Suprapubic skin (tissue), 4 donors: ENCODE results near the gene GNB1. TPM values are rescaled to one million over a fixed set of nuclear protein-coding genes. Genes with fewer than 3 reads are reported as not detected.
A peak's percentile ranks its signal among the peaks of the same experiment; 100 is the strongest.

ENCODE experiments used
- DNase-seq, 2 donors: peaks; one replicate each; pipeline ENCODE4 v3.0.0-alpha.2; 2019; ENCODE audit warnings: low spot score in 2 of 2
- H3K27ac ChIP-seq: fragments of 200-600 bp; sonication (generic); one replicate; pipeline ENCODE4 v1.5.1; 2019
- H3K27me3 ChIP-seq: fragments of 200-600 bp; sonication (generic); one replicate; pipeline ENCODE4 v1.5.1; 2019
- H3K36me3 ChIP-seq: fragments of 200-600 bp; sonication (generic); one replicate; pipeline ENCODE4 v1.5.1; 2019
- H3K4me1 ChIP-seq: fragments of 200-600 bp; sonication (generic); one replicate; pipeline ENCODE4 v1.5.1; 2019
- H3K4me3 ChIP-seq: fragments of 200-600 bp; sonication (generic); one replicate; pipeline ENCODE4 v1.5.1; 2019; ENCODE audit warnings: mild to moderate bottlenecking
- H3K9me3 ChIP-seq: fragments of 200-600 bp; sonication (generic); one replicate; pipeline ENCODE4 v1.5.1; 2019
- EP300 ChIP-seq: sonication (generic); formaldehyde crosslinking; IDR thresholded peaks from one replicate; pipeline ENCODE4 v1.6.1; 2017; ENCODE audit warnings: antibody characterized with exemption
- POLR2A ChIP-seq, 2 donors: fragments of 450-650 bp; IDR thresholded peaks; one replicate each; pipeline ENCODE4 v1.6.1; 2017; ENCODE audit warnings: antibody characterized with exemption in 2 of 2, mild to moderate bottlenecking in 2 of 2, moderate library complexity in 2 of 2
- POLR2AphosphoS5 ChIP-seq, 3 donors: sonication (generic); formaldehyde crosslinking; IDR thresholded peaks; one replicate each; pipeline ENCODE4 v1.6.1; 2017; ENCODE audit warnings: antibody characterized with exemption in 3 of 3
- WGBS: methylation state at CpG from one replicate; pipeline ENCODE4 v1.1.5; 2018; 5-methylcytosine and 5-hydroxymethylcytosine counted together
- total RNA-seq, 4 donors: library from RNA; depleted of rRNA; stranded (reverse); fragments of >200 nt; gene quantifications; one replicate each; pipeline ENCODE4 v1.1.0, GENCODE V29; 2016
- TF ChIP-seq, protein P1 (sequence below), 2 donors: fragments of 200-600 bp in 1 of 2; fragments of 450-650 bp in 1 of 2; sonication (generic) in 1 of 2; IDR thresholded peaks; one replicate each; pipeline ENCODE4 v1.5.1; 2016 to 2019; ENCODE audit warnings: antibody characterized with exemption in 2 of 2, mild to moderate bottlenecking in 1 of 2, moderate library complexity in 1 of 2

Gene GNB1
- 100 to 1,000 TPM; 121 to 159 (median 153) TPM for total RNA-seq

DNA sequence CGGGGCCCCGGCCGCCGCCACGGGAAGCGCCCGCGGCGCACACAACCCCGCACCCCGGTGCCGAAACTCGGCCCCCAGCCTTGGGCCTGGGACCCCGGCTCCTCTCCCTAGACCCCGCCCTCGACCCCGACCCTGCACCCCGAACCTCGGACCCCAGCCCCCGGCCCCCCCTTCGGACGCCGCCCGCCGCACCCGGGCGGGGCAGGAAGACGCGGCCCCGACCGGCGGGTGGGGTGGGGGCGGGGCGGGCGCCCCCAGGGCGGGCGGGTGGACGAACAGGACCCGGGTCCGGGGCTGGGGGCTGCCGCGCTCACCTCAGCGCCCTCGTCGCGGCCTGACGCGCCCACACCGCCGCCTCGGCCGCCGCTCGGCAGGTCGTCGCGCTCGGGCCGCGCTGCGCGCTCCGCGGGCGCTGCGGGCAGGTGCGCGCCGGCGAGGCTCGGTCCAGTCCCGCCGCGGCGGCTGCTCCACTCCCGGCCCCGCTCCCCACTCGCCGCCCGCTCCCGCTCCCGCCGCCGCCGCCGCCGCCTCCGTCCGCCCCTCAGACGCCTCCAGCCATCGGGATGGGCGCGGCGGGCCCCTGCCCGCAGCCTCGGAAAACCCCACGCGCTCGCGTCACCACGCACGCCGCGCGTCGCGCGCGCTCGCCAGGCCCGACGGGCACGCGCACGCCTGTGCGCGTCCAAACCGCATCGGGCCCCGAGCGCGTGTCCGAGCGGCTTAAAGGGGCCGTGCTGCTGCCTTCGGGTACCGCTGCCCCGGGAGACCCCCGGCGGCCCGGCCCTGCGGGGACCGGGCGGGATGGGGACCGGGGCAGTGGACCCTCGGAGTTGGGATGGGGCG is at the start of gene GNB1:
Gene GNB1 (minus strand): TSS at position 582 of the 843 bp plus-strand sequence. CDS start 65,634 bp downstream, outside the sequence.
- Histone ChIP-seq H3K27ac (peak within 1 kb of the TSS; percentile 98), H3K9me3 (no peaks in the 10 kb centered on the region), H3K4me1 (peaks cover 80% of the 10 kb centered on the region), H3K4me3 (peak within 1 kb of the TSS; percentile 90), H3K27me3 (no peaks in the 10 kb centered on the region), H3K36me3 (no peaks in the 10 kb centered on the region)
- 0% methylated on average over 20 of the region's 137 CpGs for WGBS
- DNase-seq = peak in 1 of 2 donors; percentile 91
- peak in 1 of 2 donors; percentile 93 for TF ChIP-seq POLR2A (IDR thresholded peaks at IDR 0.05)
- no peak for TF ChIP-seq EP300

- Histone ChIP-seq H3K4me1 (peaks cover 21% of the 10 kb centered on the region), H3K4me3 (no peak overlapping the region), H3K27me3 (peaks cover 58% of the 10 kb centered on the region), H3K9me3 (no peaks in the 10 kb centered on the region), H3K36me3 (no peaks in the 10 kb centered on the region), H3K27ac (no peak overlapping the region)
- no peak for DNase-seq
- WGBS = 87% methylated on average over 5 of the region's 12 CpGs
- TF ChIP-seq POLR2A (IDR thresholded peaks at IDR 0.05) (no peak), POLR2AphosphoS5 (IDR thresholded peaks at IDR 0.05) (no peak)
- TF ChIP-seq, protein P1, sequence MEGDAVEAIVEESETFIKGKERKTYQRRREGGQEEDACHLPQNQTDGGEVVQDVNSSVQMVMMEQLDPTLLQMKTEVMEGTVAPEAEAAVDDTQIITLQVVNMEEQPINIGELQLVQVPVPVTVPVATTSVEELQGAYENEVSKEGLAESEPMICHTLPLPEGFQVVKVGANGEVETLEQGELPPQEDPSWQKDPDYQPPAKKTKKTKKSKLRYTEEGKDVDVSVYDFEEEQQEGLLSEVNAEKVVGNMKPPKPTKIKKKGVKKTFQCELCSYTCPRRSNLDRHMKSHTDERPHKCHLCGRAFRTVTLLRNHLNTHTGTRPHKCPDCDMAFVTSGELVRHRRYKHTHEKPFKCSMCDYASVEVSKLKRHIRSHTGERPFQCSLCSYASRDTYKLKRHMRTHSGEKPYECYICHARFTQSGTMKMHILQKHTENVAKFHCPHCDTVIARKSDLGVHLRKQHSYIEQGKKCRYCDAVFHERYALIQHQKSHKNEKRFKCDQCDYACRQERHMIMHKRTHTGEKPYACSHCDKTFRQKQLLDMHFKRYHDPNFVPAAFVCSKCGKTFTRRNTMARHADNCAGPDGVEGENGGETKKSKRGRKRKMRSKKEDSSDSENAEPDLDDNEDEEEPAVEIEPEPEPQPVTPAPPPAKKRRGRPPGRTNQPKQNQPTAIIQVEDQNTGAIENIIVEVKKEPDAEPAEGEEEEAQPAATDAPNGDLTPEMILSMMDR (IDR thresholded peaks at IDR 0.05) = no peak
Measured at GRCh38 chr1:1940123-1940425, 49.2 kb upstream of the GNB1 start.

DNA sequence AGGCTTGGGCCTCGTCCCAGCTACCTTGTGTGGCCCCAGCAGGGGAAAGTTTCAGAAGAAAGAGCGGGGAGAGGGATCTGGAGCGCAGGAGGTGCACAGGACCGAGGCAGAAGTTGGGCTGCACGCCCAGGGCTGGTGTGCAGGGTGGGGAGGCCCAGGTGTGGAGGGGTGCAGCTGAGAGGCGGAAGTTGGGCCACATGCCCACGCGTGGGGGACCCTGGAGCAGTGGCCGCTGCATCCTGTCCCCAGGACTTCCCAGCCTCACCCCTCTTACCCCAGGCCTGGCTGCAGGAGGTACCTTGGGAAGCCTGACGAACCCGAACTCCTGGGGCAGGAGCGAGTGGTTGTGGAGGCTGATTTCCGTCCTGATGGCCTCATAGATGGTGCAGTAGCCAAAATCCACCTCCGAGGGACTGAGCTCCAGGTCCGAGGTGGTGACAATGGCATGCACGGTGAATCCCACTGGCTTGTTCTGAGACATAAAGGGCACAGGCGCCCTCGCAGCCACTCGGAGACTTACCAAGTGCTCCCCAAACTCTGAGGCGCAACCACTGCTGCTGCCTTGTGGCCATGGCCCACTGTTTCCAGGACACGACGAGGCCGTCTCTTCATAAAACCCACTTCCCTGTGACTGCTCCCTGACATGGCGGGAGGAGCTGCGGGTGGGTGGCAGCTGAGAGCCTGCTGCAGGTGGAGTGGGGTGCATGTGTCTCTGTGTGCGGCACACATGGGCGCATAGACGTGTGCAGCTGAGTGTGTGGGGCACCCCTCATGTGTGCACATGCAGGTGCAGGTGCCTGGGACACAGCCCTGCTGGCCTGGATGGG is 48.6 kb upstream of the GNB1 start:
- WGBS = 85% methylated on average over 9 of the region's 28 CpGs
- H3K27ac ChIP-seq = no peak overlapping the region

DNA sequence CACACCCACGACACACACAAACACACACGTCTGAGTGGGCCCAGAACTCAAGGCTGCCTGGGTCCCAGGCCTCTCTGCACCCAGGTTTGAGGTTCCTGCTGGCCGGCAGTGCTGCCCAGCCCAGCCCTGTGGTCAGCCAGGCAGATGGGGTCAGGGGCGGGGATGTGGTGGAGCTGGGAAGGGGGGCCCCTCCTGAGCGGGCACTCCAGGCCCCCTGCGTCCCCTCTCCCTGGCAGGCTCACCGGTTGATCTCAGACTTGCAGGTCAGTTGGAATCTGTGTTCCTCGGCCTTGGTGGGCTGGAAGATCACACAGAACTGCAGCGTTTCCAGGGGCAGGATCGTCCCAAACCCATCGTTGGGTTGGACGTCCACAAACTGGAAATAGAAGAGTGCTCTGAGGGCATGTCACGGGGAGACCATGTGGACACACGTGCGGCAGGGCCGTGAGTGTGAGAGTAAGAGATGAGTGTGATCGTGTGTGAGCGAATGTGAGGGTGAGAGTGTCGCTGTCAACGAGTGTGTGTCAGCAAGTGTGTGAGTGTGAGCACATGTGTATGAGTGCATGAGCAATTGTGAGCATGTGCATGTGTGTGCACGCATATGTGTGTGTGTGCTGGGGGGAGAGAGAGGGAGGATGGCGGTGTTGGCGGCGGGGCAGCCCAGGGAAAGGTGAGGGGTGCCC is 47.9 kb upstream of the GNB1 start:
- Histone ChIP-seq H3K9me3 (no peaks in the 10 kb centered on the region), H3K4me1 (peaks cover 14% of the 10 kb centered on the region), H3K27me3 (peaks cover 58% of the 10 kb centered on the region), H3K36me3 (no peaks in the 10 kb centered on the region), H3K27ac (no peak overlapping the region), H3K4me3 (no peak overlapping the region)
- TF ChIP-seq EP300 (no peak), POLR2AphosphoS5 (IDR thresholded peaks at IDR 0.05) (no peak), POLR2A (IDR thresholded peaks at IDR 0.05) (no peak)
- TF ChIP-seq, protein P1 (IDR thresholded peaks at IDR 0.05) = no peak
- DNase-seq = no peak
- WGBS = 84% methylated on average over 22 of the region's 24 CpGs

More for the DNA sequence above, 48.6 kb upstream of the GNB1 start:
- Histone ChIP-seq H3K4me3 (no peak overlapping the region), H3K9me3 (no peaks in the 10 kb centered on the region), H3K36me3 (no peaks in the 10 kb centered on the region), H3K4me1 (peaks cover 21% of the 10 kb centered on the region), H3K27me3 (peaks cover 58% of the 10 kb centered on the region)
- no peak for DNase-seq
- TF ChIP-seq EP300 = no peak
- TF ChIP-seq, protein P1 (IDR thresholded peaks at IDR 0.05) = no peak
- TF ChIP-seq POLR2A (IDR thresholded peaks at IDR 0.05) = no peak
- TF ChIP-seq POLR2AphosphoS5 (IDR thresholded peaks at IDR 0.05) = no peak

GRCh38 chr1:1938276-1938573 is 47.3 kb upstream of the GNB1 start:
- Histone ChIP-seq H3K27me3 (peaks cover 58% of the 10 kb centered on the region), H3K4me1 (peaks cover 9% of the 10 kb centered on the region)
- 81% methylated on average over 6 of the region's 6 CpGs for WGBS

More at GRCh38 chr1:1938276-1938573, 47.3 kb upstream of the GNB1 start:
- no peak for TF ChIP-seq POLR2AphosphoS5 (IDR thresholded peaks at IDR 0.05)
- no peak for TF ChIP-seq POLR2A (IDR thresholded peaks at IDR 0.05)
- TF ChIP-seq, protein P1 (IDR thresholded peaks at IDR 0.05) = no peak
- TF ChIP-seq EP300 = no peak
- no peaks in the 10 kb centered on the region for H3K36me3 ChIP-seq
- DNase-seq = no peak
- no peak overlapping the region for H3K4me3 ChIP-seq
- H3K9me3 ChIP-seq = no peaks in the 10 kb centered on the region
- H3K27ac ChIP-seq = no peak overlapping the region
